ENCODE measurements around the gene ANKIB1. TPM values are rescaled to one million over a fixed set of nuclear protein-coding genes. Genes with fewer than 3 reads are reported as not detected.
A peak's percentile ranks its signal among the peaks of the same experiment; 100 is the strongest.

The ANKIB1 gene
- total and polyA plus RNA-seq, 2 experiments from 2014 or later, result 6.3 to 17.2 TPM

DNA sequence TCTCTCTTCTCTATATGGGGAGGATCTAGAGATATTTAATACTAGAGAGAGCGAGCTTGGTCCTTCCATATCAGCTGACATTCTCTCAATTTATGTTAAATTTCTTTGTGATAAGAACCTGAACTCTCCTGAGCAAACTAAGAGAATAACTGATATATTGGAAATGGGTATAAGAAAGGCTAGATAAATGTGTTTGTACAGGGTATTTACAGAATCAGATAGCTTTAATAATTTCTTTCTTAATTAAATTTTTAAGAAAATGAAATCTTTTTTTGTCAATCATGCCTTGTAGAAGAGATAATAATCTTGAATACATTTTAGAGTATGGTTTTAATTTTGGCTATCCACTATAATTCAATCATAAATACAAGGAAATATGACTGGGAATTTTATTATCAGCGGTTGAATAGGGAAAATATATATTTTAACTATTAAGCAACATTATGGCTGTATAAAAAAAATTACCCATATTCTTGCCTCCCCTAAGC, 58.7 kb downstream of the ANKIB1 start:
- H3K36me3 ChIP-seq, result peaks cover 15% of the 10 kb centered on the region
- no peak for DNase-seq (ENCODE audit: low read depth in 1 of 2, low spot score in 1 of 2)
- no peak overlapping the region for H3K4me3 ChIP-seq
- no peaks in the 10 kb centered on the region for H3K27me3 ChIP-seq
- TF ChIP-seq, protein P1, sequence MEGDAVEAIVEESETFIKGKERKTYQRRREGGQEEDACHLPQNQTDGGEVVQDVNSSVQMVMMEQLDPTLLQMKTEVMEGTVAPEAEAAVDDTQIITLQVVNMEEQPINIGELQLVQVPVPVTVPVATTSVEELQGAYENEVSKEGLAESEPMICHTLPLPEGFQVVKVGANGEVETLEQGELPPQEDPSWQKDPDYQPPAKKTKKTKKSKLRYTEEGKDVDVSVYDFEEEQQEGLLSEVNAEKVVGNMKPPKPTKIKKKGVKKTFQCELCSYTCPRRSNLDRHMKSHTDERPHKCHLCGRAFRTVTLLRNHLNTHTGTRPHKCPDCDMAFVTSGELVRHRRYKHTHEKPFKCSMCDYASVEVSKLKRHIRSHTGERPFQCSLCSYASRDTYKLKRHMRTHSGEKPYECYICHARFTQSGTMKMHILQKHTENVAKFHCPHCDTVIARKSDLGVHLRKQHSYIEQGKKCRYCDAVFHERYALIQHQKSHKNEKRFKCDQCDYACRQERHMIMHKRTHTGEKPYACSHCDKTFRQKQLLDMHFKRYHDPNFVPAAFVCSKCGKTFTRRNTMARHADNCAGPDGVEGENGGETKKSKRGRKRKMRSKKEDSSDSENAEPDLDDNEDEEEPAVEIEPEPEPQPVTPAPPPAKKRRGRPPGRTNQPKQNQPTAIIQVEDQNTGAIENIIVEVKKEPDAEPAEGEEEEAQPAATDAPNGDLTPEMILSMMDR (IDR thresholded peaks at IDR 0.05; ENCODE audit: low read depth, low read length), result no peak
- no peaks in the 10 kb centered on the region for H3K9me3 ChIP-seq (ENCODE audit: low read depth)
- no peak overlapping the region for H3K27ac ChIP-seq
- no peaks in the 10 kb centered on the region for H3K4me1 ChIP-seq (ENCODE audit: low read depth)

DNA sequence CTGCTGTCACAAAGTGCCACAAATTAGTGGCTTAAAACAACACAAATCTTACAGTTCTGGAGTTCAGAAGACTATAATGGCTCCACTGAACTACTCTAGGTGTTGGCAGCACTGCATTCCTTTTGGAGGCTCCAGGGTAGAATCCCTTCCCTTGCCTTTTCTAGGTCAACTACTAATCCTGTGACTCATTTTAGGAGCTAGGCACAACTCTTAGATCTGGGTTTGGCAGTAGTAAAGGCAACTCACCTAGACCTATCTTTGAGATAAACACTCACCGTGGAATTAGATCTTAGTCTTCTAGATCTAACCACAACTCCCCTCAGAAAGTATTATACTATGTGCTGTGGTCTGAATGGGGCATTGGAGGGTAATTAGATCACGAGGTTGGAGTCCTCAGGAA, 60.4 kb downstream of the ANKIB1 start:
- Histone ChIP-seq H3K36me3 (peaks cover 15% of the 10 kb centered on the region), H3K27ac (no peak overlapping the region), H3K4me1 (ENCODE audit: low read depth) (no peaks in the 10 kb centered on the region), H3K4me3 (no peak overlapping the region), H3K9me3 (ENCODE audit: low read depth) (no peaks in the 10 kb centered on the region), H3K27me3 (no peaks in the 10 kb centered on the region)
- TF ChIP-seq, protein P1 (IDR thresholded peaks at IDR 0.05; ENCODE audit: low read depth, low read length), result no peak
- DNase-seq (ENCODE audit: low read depth in 1 of 2, low spot score in 1 of 2), result no peak

DNA sequence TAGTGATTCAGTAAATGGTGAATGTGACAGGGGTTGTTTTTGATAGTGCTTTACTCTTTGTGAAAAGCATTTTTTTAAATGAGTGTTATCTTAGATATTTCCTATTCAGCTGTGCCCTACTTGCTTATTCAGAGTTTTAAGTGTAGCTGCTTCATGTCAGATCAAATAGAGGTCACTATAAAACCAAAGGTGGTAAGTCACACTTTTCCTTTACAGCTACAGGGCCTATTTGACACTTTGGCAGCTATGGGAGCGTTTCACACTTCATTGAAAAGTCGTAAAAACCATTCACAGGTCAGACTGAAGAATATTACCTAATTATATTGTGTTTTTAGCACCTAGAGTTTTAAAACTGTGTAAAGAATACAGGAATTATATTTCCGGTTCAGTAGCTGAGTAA, 67.3 kb downstream of the ANKIB1 start:
- Histone ChIP-seq H3K4me1 (ENCODE audit: low read depth) (no peaks in the 10 kb centered on the region), H3K9me3 (ENCODE audit: low read depth) (no peaks in the 10 kb centered on the region), H3K4me3 (no peak overlapping the region), H3K27ac (no peak overlapping the region), H3K36me3 (peaks cover 8% of the 10 kb centered on the region), H3K27me3 (no peaks in the 10 kb centered on the region)
- no peak for DNase-seq (ENCODE audit: low read depth in 1 of 2, low spot score in 1 of 2)
- TF ChIP-seq, protein P1 (IDR thresholded peaks at IDR 0.05; ENCODE audit: low read depth, low read length), result no peak

DNA sequence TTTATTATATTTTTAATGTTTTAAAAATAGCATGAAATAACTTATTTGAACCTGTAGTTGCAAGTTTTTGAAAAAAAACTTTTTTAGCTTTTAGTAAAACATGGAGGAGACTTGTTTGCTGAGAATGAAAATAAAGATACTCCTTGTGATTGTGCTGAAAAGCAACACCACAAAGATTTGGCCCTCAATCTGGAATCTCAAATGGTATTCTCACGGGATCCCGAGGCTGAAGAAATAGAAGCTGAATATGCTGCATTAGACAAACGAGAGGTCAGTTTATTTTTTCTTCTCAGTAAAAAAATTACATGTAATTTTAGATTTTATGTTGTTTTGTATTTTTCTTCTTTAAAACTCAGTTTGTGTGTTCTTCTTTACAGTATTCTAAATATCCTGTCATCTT, 73.5 kb downstream of the ANKIB1 start:
- Histone ChIP-seq H3K9me3 (ENCODE audit: low read depth) (no peaks in the 10 kb centered on the region), H3K4me3 (no peak overlapping the region)
- no peak for DNase-seq (ENCODE audit: low read depth in 1 of 2, low spot score in 1 of 2)

DNA sequence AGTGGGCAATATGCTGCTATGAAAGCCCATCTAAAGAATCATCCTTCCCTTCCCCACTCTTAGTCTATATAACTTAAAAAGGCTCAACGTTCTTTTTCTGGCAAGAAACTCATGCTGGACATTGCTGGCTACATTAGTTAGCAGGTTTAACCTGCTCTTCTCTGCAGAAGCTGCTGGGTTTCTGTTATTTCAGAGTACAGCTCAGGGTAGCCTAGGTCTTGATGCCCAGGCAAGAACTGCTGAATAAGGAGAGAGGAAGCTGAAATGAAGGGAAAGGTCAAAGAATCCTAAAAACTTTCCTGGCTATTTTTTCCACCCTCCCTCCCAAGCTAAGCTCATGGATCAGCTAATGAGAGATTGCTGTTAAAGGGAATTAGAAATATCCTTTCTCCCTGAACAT, 79.4 kb downstream of the ANKIB1 start:
- peaks cover 18% of the 10 kb centered on the region for H3K4me1 ChIP-seq (ENCODE audit: low read depth)
- DNase-seq (ENCODE audit: low read depth in 1 of 2, low spot score in 1 of 2), result peak; percentile 6 to 9
- no peaks in the 10 kb centered on the region for H3K27me3 ChIP-seq
- H3K9me3 ChIP-seq (ENCODE audit: low read depth), result no peaks in the 10 kb centered on the region
- H3K36me3 ChIP-seq, result peaks cover 4% of the 10 kb centered on the region
- H3K27ac ChIP-seq, result peak overlapping the region; percentile 71
- TF ChIP-seq, protein P1 (IDR thresholded peaks at IDR 0.05; ENCODE audit: low read depth, low read length), result no peak
- no peak overlapping the region for H3K4me3 ChIP-seq

More for the DNA sequence above, 73.5 kb downstream of the ANKIB1 start:
- Histone ChIP-seq H3K27me3 (no peaks in the 10 kb centered on the region), H3K4me1 (ENCODE audit: low read depth) (no peaks in the 10 kb centered on the region), H3K27ac (no peak overlapping the region), H3K36me3 (no peaks in the 10 kb centered on the region)
- TF ChIP-seq, protein P1 (IDR thresholded peaks at IDR 0.05; ENCODE audit: low read depth, low read length), result no peak
